Stimulated activated CD4-positive, alpha-beta T cell treated with anti-CD3 and anti-CD28 coated beads, Interleukin-1b, Interleukin-23, amount 100 ng/mL, for 1 hour (primary cell): Measurements from ENCODE around the gene ESYT3.
"Not testable (repeated sequence)": the region's sequence is repeated elsewhere in the genome, so short reads cannot be mapped to it uniquely, and the experiment has no call there.

Experiments used
- DNase-seq, 2 donors: peaks; one replicate each; pipeline ENCODE4 v3.0.0-alpha.2; 2020; ENCODE audit warnings: low read depth in 2 of 2

The ESYT3 gene

GRCh38 chr3:138492980-138493675 lies 58.7 kb downstream of the ESYT3 start:
- DNase-seq, result no peak

- DNase-seq, result no peak
Observed at GRCh38 chr3:138493804-138494606, 59.6 kb downstream of the ESYT3 start.

GRCh38 chr3:138494607-138494929 lies 60.2 kb downstream of the ESYT3 start:
- no peak for DNase-seq

GRCh38 chr3:138495638-138496037 lies 61.2 kb downstream of the ESYT3 start:
- DNase-seq, result not testable (repeated sequence)

- DNase-seq, result no peak
Observed at GRCh38 chr3:138496436-138496835, 62.0 kb downstream of the ESYT3 start.

GRCh38 chr3:138497021-138497420 lies 62.6 kb downstream of the ESYT3 start:
- no peak for DNase-seq

- DNase-seq, result no peak
Observed at GRCh38 chr3:138497851-138498250, 63.4 kb downstream of the ESYT3 start.

GRCh38 chr3:138498991-138499390 lies 64.6 kb downstream of the ESYT3 start:
- DNase-seq, result no peak

GRCh38 chr3:138507524-138507923 lies 73.1 kb downstream of the ESYT3 start:
- DNase-seq, result no peak

- DNase-seq, result no peak
Observed at GRCh38 chr3:138509586-138509985, 75.2 kb downstream of the ESYT3 start.

GRCh38 chr3:138511945-138512344 lies 77.5 kb downstream of the ESYT3 start:
- DNase-seq, result no peak

- DNase-seq, result no peak
Observed at GRCh38 chr3:138513090-138513843, 78.9 kb downstream of the ESYT3 start.

GRCh38 chr3:138521445-138521844 lies 87.0 kb downstream of the ESYT3 start:
- DNase-seq, result not testable (repeated sequence)
